ENCODE data around the gene KIF21B.

- TF ChIP-seq, protein P1, sequence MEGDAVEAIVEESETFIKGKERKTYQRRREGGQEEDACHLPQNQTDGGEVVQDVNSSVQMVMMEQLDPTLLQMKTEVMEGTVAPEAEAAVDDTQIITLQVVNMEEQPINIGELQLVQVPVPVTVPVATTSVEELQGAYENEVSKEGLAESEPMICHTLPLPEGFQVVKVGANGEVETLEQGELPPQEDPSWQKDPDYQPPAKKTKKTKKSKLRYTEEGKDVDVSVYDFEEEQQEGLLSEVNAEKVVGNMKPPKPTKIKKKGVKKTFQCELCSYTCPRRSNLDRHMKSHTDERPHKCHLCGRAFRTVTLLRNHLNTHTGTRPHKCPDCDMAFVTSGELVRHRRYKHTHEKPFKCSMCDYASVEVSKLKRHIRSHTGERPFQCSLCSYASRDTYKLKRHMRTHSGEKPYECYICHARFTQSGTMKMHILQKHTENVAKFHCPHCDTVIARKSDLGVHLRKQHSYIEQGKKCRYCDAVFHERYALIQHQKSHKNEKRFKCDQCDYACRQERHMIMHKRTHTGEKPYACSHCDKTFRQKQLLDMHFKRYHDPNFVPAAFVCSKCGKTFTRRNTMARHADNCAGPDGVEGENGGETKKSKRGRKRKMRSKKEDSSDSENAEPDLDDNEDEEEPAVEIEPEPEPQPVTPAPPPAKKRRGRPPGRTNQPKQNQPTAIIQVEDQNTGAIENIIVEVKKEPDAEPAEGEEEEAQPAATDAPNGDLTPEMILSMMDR (conservative IDR thresholded peaks at IDR 0.05; ENCODE audit: low read depth, low read length): no peak
- TF ChIP-seq EZH2phosphoT487 (IDR thresholded peaks at IDR 0.05; ENCODE audit: borderline replicate concordance, low read length) (no peak), EZH2 (IDR thresholded peaks at IDR 0.05; ENCODE audit: low read length, unreplicated experiment) (no peak)
Observed at GRCh38 chr1:201023517-201023902, at the start of gene KIF21B.

All from PC-3 (cell line).